Measurements from ENCODE around the gene EIF2S3B.

- TF ChIP-seq POLR2AphosphoS5 (IDR thresholded peaks at IDR 0.05; ENCODE audit: borderline replicate concordance, low read depth, low read length) (no peak), EZH2 (IDR thresholded peaks at IDR 0.05) (no peak), FOXP2 (optimal IDR thresholded peaks at IDR 0.05; ENCODE audit: control extremely low read depth, extremely low read length, insufficient read depth) (no peak)
Measured at GRCh38 chr12:10553148-10553547, 47.5 kb downstream of the EIF2S3B start.

Data from SK-N-MC (cell line).